SU-DHL-6 (cell line): Measurements from ENCODE around the gene SPEF2.

Experiments
- H2AFZ ChIP-seq: fragments of 200-600 bp; sonication (generic); 2 replicates; pipeline ENCODE4 v1.6.1; 2014; ENCODE audit warnings: low read depth, mild to moderate bottlenecking, moderate library complexity, mixed read lengths, antibody characterized with exemption, low read length; ENCODE audit not compliant: severe bottlenecking
- H3F3A ChIP-seq: fragments of 200-600 bp; shearing (Covaris generic); 2 replicates; pipeline ENCODE4 v1.6.0; 2016; ENCODE audit warnings: antibody characterized with exemption, mild to moderate bottlenecking; ENCODE audit not compliant: insufficient read depth
- H3K27ac ChIP-seq: fragments of 200-600 bp; sonication (generic); 2 replicates; pipeline ENCODE4 v1.5.1; 2016; ENCODE audit warnings: low read depth, mild to moderate bottlenecking, low read length, moderate library complexity, mixed read lengths
- H3K27me3 ChIP-seq: fragments of 200-600 bp; sonication (generic), shearing (Covaris generic); 2 replicates; pipeline ENCODE4 v1.6.0; 2014; ENCODE audit warnings: mild to moderate bottlenecking, low read length
- H3K36me3 ChIP-seq: fragments of 200-600 bp; sonication (generic); 2 replicates; pipeline ENCODE4 v1.6.1; 2014; ENCODE audit warnings: mild to moderate bottlenecking, low read length, mixed read lengths
- H3K4me2 ChIP-seq: fragments of 300-600, 200-600 bp; shearing (Covaris generic), sonication (generic); 2 replicates; pipeline ENCODE4 v1.6.0; 2014; ENCODE audit warnings: low read length, low read depth, mild to moderate bottlenecking; ENCODE audit not compliant: poor library complexity, severe bottlenecking
- H3K4me3 ChIP-seq: fragments of 200-600 bp; sonication (generic); 2 replicates; pipeline ENCODE4 v1.5.1; 2014; ENCODE audit warnings: antibody characterized with exemption, low read length, mild to moderate bottlenecking, mixed read lengths; ENCODE audit not compliant: insufficient read depth, poor library complexity, severe bottlenecking
- H3K79me2 ChIP-seq: fragments of 200-600 bp; sonication (generic); 2 replicates; pipeline ENCODE4 v1.6.1; 2014; ENCODE audit warnings: mild to moderate bottlenecking, low read length, moderate library complexity; ENCODE audit not compliant: insufficient read depth
- H3K9ac ChIP-seq: fragments of 200-600 bp; sonication (generic); 2 replicates; pipeline ENCODE4 v1.7.0; 2014; ENCODE audit warnings: mild to moderate bottlenecking, low read length
- H3K9me2 ChIP-seq: fragments of 200-600 bp; sonication (generic); replicated peaks from 2 replicates; pipeline ENCODE4 v1.6.1; 2014; ENCODE audit warnings: low read length; ENCODE audit not compliant: insufficient read depth
- H3K9me3 ChIP-seq: fragments of 200-600 bp; sonication (generic); 2 replicates; pipeline ENCODE4 v1.6.1; 2014; ENCODE audit warnings: low read length, mixed read lengths; ENCODE audit not compliant: insufficient read depth
- H4K20me1 ChIP-seq: fragments of 200-600 bp; sonication (generic); 2 replicates; pipeline ENCODE4 v1.6.1; 2014; ENCODE audit warnings: low read depth, mild to moderate bottlenecking, antibody characterized with exemption, low read length, moderate library complexity, mixed read lengths
- EZH2phosphoT487 ChIP-seq: fragments of 200-600 bp; sonication (generic), shearing (Covaris generic); conservative IDR thresholded peaks from 2 replicates; pipeline ENCODE4 v1.6.1; 2018; ENCODE audit warnings: mild to moderate bottlenecking, antibody characterized with exemption, low read length, moderate library complexity, mixed read lengths
- TF ChIP-seq, protein P1 (sequence below): fragments of 200-600 bp; sonication (generic); IDR thresholded peaks from one replicate; pipeline ENCODE4 v1.5.1; 2017; ENCODE audit warnings: antibody characterized with exemption, mild to moderate bottlenecking, low read length, moderate library complexity; ENCODE audit not compliant: insufficient read depth, poor library complexity, severe bottlenecking

Gene SPEF2

DNA sequence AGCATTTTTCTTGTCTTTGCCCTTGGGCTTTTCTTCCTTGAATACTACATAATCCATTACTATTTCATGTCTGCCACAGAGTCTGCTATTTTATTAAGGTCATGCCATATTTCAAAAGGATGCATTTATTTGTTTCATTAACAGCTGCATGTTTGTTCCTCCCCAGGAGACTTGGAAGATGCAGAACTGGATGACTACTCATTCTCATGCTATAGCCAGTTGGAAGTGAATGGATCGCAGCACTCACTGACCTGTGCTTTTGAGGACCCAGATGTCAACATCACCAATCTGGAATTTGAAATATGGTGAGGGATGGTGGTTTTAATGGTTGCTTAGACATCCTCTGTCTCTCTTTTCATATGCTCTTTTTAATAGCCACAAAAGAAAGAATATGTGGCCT, 243.0 kb downstream of the SPEF2 start:
- Histone ChIP-seq H3K36me3 (no peaks in the 10 kb centered on the region), H3K79me2 (no peaks in the 10 kb centered on the region), H3K9me2 (no peaks in the 10 kb centered on the region), H3K9ac (no peak overlapping the region), H3K4me3 (no peak overlapping the region), H3K27me3 (no peaks in the 10 kb centered on the region), H3K4me2 (no peak overlapping the region), H4K20me1 (no peaks in the 10 kb centered on the region), H3F3A (no peaks in the 10 kb centered on the region), H3K9me3 (no peaks in the 10 kb centered on the region), H2AFZ (no peak overlapping the region), H3K27ac (no peak overlapping the region)
- TF ChIP-seq, protein P1, sequence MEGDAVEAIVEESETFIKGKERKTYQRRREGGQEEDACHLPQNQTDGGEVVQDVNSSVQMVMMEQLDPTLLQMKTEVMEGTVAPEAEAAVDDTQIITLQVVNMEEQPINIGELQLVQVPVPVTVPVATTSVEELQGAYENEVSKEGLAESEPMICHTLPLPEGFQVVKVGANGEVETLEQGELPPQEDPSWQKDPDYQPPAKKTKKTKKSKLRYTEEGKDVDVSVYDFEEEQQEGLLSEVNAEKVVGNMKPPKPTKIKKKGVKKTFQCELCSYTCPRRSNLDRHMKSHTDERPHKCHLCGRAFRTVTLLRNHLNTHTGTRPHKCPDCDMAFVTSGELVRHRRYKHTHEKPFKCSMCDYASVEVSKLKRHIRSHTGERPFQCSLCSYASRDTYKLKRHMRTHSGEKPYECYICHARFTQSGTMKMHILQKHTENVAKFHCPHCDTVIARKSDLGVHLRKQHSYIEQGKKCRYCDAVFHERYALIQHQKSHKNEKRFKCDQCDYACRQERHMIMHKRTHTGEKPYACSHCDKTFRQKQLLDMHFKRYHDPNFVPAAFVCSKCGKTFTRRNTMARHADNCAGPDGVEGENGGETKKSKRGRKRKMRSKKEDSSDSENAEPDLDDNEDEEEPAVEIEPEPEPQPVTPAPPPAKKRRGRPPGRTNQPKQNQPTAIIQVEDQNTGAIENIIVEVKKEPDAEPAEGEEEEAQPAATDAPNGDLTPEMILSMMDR, result no peak
- TF ChIP-seq EZH2phosphoT487, result no peak

DNA sequence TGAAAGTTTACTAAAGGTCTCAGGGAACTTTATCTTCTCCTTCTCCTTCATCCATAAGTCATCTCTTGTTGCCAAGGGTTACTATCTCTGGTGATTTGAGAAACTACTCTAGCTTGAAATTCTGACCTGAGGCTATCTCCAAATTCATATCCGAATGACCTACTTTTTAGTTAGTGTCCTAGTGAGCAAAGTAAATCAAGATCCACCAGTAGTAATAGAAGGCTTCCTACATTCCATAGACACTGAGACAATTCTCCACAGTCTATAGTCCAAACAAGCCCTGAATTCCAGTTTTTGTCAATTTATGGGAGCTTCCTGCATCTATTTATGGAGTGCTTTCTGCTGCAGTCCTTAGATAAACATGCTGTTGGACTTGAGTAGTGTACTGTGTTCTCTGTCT, 244.1 kb downstream of the SPEF2 start:
- Histone ChIP-seq H3K9ac (no peak overlapping the region), H3K27ac (no peak overlapping the region)

DNA sequence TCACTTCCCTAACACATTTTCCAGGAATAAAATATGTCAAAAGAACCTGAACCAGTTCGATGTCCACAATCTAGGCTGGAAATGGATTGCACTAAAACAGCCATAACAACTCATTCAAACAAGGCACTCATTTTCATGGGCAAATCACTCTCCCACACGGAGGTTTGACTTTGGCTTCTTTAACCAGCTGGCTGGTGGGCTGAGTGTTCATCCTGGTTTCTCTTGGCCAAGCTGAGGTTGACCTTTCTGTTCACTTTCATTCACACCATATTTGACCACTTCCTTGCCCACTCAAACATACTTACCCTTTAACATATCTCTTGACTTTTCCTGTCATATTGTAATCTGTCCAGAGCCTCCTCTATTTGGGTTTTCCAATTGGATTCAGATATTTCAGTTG, 244.5 kb downstream of the SPEF2 start:
- no peak overlapping the region for H3K9ac ChIP-seq

More for the DNA sequence above, 244.1 kb downstream of the SPEF2 start:
- Histone ChIP-seq H4K20me1 (no peaks in the 10 kb centered on the region), H3K4me3 (no peak overlapping the region), H3K9me3 (no peaks in the 10 kb centered on the region), H2AFZ (no peak overlapping the region), H3K27me3 (no peaks in the 10 kb centered on the region), H3F3A (no peaks in the 10 kb centered on the region), H3K36me3 (no peaks in the 10 kb centered on the region), H3K9me2 (no peaks in the 10 kb centered on the region), H3K4me2 (no peak overlapping the region), H3K79me2 (no peaks in the 10 kb centered on the region)
- TF ChIP-seq, protein P1, result no peak
- TF ChIP-seq EZH2phosphoT487, result no peak

More for the DNA sequence above, 244.5 kb downstream of the SPEF2 start:
- H3F3A ChIP-seq, result no peaks in the 10 kb centered on the region
- H3K27me3 ChIP-seq, result no peaks in the 10 kb centered on the region
- H3K79me2 ChIP-seq, result no peaks in the 10 kb centered on the region
- no peak overlapping the region for H2AFZ ChIP-seq
- no peaks in the 10 kb centered on the region for H4K20me1 ChIP-seq
- no peaks in the 10 kb centered on the region for H3K36me3 ChIP-seq
- no peak overlapping the region for H3K4me2 ChIP-seq
- H3K4me3 ChIP-seq, result no peak overlapping the region
- no peaks in the 10 kb centered on the region for H3K9me3 ChIP-seq
- no peak overlapping the region for H3K27ac ChIP-seq
- TF ChIP-seq, protein P1, result no peak
- no peak for TF ChIP-seq EZH2phosphoT487
- no peaks in the 10 kb centered on the region for H3K9me2 ChIP-seq
